ENCODE results near the gene GJC2.

DNA sequence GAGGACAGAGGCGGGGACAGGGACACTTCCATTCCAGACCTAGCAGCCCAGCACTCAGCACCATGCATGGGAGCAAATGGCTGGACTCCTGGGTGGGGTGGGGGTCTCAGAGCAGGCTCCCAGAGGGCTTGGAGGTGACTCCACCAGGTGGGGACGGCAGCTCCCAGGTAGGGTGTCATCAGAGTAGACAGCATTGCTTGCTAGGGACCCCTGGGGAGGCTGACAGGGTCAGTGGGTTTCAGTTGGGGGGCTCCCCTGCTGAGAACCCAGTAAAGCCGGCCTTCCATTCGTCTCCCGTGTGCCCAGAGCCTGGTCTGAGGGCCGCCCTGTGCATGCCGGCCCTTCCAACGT lies 4.8 kb upstream of the GJC2 start:
- TF ChIP-seq FOXK1 (CRISPR knock-in tag; IDR thresholded peaks at IDR 0.05) (no peak), ZBTB21 (CRISPR knock-in tag; IDR thresholded peaks at IDR 0.05; ENCODE audit: borderline replicate concordance) (no peak), IRF2 (CRISPR knock-in tag; IDR thresholded peaks at IDR 0.05; ENCODE audit: borderline replicate concordance, low read depth) (no peak)
- TF ChIP-seq, protein P1, sequence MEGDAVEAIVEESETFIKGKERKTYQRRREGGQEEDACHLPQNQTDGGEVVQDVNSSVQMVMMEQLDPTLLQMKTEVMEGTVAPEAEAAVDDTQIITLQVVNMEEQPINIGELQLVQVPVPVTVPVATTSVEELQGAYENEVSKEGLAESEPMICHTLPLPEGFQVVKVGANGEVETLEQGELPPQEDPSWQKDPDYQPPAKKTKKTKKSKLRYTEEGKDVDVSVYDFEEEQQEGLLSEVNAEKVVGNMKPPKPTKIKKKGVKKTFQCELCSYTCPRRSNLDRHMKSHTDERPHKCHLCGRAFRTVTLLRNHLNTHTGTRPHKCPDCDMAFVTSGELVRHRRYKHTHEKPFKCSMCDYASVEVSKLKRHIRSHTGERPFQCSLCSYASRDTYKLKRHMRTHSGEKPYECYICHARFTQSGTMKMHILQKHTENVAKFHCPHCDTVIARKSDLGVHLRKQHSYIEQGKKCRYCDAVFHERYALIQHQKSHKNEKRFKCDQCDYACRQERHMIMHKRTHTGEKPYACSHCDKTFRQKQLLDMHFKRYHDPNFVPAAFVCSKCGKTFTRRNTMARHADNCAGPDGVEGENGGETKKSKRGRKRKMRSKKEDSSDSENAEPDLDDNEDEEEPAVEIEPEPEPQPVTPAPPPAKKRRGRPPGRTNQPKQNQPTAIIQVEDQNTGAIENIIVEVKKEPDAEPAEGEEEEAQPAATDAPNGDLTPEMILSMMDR (IDR thresholded peaks at IDR 0.05) = no peak
- TF ChIP-seq, protein P2, sequence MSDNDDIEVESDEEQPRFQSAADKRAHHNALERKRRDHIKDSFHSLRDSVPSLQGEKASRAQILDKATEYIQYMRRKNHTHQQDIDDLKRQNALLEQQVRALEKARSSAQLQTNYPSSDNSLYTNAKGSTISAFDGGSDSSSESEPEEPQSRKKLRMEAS (CRISPR knock-in tag; IDR thresholded peaks at IDR 0.05) = no peak
- TF ChIP-seq, protein P3, sequence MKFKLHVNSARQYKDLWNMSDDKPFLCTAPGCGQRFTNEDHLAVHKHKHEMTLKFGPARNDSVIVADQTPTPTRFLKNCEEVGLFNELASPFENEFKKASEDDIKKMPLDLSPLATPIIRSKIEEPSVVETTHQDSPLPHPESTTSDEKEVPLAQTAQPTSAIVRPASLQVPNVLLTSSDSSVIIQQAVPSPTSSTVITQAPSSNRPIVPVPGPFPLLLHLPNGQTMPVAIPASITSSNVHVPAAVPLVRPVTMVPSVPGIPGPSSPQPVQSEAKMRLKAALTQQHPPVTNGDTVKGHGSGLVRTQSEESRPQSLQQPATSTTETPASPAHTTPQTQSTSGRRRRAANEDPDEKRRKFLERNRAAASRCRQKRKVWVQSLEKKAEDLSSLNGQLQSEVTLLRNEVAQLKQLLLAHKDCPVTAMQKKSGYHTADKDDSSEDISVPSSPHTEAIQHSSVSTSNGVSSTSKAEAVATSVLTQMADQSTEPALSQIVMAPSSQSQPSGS (CRISPR knock-in tag; IDR thresholded peaks at IDR 0.05; ENCODE audit: borderline replicate concordance, low read depth) = no peak
